AG09319 (cell line): ENCODE results near the gene MT3.

Source experiments
- DNase-seq: peaks from one replicate; pipeline ENCODE4 v3.0.0-alpha.2; 2010; ENCODE audit warnings: low read depth; ENCODE audit errors: extremely low read depth
- TF ChIP-seq, protein P1 (sequence below): IDR thresholded peaks from 2 replicates; pipeline ENCODE4 v1.5.1; 2011; ENCODE audit warnings: low read depth, mild to moderate bottlenecking, inconsistent platforms, low read length, moderate library complexity

MT3 gene

DNA sequence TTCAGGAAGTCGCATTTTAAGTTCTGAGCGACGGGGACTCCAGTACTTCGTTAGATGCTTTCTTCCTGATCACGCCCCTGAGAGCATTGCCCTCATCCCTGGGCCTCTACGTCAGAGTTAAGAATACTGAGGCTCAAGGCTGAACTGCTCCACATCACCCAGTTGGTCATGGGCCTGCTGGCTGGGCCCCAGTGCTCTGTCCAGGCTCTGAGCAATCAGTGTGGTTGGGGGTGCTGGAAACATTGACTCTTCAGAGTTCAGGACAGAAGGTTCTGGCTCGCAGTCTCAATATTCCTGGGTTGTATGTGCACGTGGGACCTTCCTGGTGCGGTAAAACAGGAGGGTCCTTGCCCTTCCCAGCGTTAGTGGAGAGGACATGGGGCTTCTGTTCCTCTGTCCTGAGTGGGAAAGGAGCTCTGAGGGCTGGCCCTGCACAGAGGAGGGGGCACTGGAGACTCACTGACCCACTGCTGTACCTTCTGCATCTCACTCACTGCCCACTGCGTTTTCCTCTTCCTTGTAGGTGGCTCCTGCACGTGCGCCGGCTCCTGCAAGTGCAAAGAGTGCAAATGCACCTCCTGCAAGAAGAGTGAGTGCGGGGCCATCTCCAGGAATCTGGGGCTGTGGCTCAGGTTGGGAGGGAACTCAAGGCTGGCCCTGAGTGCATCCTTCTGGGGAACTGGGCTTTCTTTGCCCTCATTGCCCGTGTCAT, 36.8 kb downstream of the MT3 start:
- no peak for DNase-seq

GRCh38 chr16:56626685-56627084, 37.4 kb downstream of the MT3 start:
- TF ChIP-seq, protein P1, sequence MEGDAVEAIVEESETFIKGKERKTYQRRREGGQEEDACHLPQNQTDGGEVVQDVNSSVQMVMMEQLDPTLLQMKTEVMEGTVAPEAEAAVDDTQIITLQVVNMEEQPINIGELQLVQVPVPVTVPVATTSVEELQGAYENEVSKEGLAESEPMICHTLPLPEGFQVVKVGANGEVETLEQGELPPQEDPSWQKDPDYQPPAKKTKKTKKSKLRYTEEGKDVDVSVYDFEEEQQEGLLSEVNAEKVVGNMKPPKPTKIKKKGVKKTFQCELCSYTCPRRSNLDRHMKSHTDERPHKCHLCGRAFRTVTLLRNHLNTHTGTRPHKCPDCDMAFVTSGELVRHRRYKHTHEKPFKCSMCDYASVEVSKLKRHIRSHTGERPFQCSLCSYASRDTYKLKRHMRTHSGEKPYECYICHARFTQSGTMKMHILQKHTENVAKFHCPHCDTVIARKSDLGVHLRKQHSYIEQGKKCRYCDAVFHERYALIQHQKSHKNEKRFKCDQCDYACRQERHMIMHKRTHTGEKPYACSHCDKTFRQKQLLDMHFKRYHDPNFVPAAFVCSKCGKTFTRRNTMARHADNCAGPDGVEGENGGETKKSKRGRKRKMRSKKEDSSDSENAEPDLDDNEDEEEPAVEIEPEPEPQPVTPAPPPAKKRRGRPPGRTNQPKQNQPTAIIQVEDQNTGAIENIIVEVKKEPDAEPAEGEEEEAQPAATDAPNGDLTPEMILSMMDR, result no peak
- DNase-seq, result no peak

More for the DNA sequence above, 36.8 kb downstream of the MT3 start:
- TF ChIP-seq, protein P1, result no peak

- DNase-seq, result no peak
- TF ChIP-seq, protein P1, result no peak
These were observed 39.4 kb downstream of the MT3 start for GRCh38 chr16:56628486-56629350.

- no peak for DNase-seq
- TF ChIP-seq, protein P1, result no peak
These were observed 40.2 kb downstream of the MT3 start for GRCh38 chr16:56629531-56629930.

- TF ChIP-seq, protein P1, result no peak
- DNase-seq, result no peak
These were observed 40.8 kb downstream of the MT3 start for GRCh38 chr16:56630134-56630533.

DNA sequence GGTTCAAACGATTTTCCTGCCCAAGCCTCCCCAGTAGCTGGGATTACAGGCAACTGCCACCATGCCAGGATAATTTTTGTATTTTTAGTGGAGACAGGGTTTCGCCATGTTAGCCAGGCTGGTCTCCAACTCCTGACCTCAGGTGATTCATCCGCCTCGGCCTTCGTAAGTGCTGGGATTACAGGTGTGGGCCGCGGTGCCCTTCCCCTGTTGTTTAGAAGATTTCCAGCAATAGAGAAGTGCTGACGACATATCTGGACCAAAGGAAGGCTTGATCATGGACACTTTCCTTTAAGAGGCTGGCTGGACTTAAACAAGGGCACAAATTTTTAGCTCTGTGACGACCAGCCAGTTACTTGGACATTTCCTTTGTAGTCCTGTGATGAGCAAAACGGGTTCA, 41.9 kb downstream of the MT3 start:
- DNase-seq, result no peak
- TF ChIP-seq, protein P1, result no peak

- TF ChIP-seq, protein P1, result no peak
These were observed 42.5 kb downstream of the MT3 start for GRCh38 chr16:56631832-56632155.

More at GRCh38 chr16:56631832-56632155, 42.5 kb downstream of the MT3 start:
- DNase-seq, result no peak
